Neuron (in vitro differentiated cells): ENCODE measurements around the gene FOXP1.

Experiments used
- H2AFZ ChIP-seq: one replicate; pipeline ENCODE4 v1.6.1; 2013; ENCODE audit warnings: low read depth, mild to moderate bottlenecking, inconsistent platforms, low read length, moderate library complexity
- H3K27me3 ChIP-seq: one replicate; pipeline ENCODE4 v1.6.1; 2013; ENCODE audit warnings: low read length; ENCODE audit not compliant: insufficient read depth
- H3K36me3 ChIP-seq: one replicate; pipeline ENCODE4 v1.6.1; 2013; ENCODE audit warnings: low read length; ENCODE audit not compliant: insufficient read depth
- H3K4me1 ChIP-seq: one replicate; pipeline ENCODE4 v1.6.1; 2013; ENCODE audit warnings: low read length; ENCODE audit not compliant: insufficient read depth
- H3K4me3 ChIP-seq: 2 replicates; pipeline ENCODE4 v1.5.1; 2013; ENCODE audit warnings: mild to moderate bottlenecking, low read length, moderate library complexity
- H3K9me3 ChIP-seq: one replicate; pipeline ENCODE4 v1.6.1; 2013; ENCODE audit warnings: low read length

FOXP1 gene

GRCh38 chr3:71229905-71230657 lies 353.4 kb downstream of the FOXP1 start:
- Histone ChIP-seq H3K4me3 (no peak overlapping the region), H3K27me3 (no peaks in the 10 kb centered on the region), H3K4me1 (no peaks in the 10 kb centered on the region)

DNA sequence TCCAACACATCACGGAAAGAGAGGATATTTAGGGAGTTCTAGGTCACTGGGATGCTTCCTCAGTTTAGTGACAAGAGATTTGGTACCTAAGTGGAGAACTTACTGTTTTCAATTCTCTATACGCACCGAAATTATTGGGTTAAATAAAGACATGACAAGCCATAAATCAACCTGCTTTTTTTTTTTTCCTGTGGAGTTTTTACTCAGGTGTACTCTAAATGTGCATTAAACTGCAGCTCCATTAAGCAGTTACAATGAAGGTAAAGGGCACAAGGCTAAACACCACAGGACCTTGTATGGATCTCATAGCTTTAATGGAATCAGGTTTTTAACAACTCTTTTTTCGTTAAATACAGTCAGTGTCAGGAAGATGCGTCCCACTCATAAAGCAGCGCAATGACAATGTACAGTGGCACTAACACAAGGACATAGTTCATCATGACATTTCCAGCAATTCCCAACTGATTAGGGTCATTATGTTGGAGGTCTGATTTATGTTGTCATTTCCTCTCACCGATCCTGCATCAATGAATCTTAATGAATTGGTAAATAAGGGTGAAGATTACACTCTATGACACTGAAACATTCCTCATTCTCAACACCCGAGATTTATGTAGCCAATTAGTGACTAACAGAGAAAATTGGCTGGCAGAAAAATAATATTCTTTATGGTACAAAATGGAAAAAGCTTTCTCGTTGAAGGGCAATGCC lies 355.2 kb downstream of the FOXP1 start:
- H3K4me3 ChIP-seq, result no peak overlapping the region
- H3K4me1 ChIP-seq, result no peaks in the 10 kb centered on the region
- no peaks in the 10 kb centered on the region for H3K27me3 ChIP-seq
- no peaks in the 10 kb centered on the region for H3K36me3 ChIP-seq
- no peak overlapping the region for H2AFZ ChIP-seq
- H3K9me3 ChIP-seq, result no peaks in the 10 kb centered on the region

More at GRCh38 chr3:71229905-71230657, 353.4 kb downstream of the FOXP1 start:
- Histone ChIP-seq H3K9me3 (no peaks in the 10 kb centered on the region), H2AFZ (no peak overlapping the region), H3K36me3 (no peaks in the 10 kb centered on the region)

DNA sequence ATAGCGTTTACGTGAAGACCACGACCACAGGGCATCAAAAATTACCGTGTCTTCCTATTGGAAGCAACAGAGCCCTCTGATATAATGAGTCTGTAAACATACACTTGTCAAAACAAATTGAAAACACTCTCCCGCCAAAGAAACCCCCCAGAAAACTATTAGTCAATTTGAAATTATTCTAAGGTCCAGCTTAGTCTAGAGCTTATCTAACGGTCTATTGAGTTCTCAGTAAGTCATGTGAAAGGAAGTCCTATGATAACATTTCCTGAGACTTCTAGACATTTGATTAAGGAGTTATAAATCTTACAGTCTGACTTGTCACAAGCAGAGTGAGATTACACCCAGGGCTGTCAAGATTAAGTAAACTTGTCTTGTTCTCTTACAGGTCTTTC lies 356.3 kb downstream of the FOXP1 start:
- H3K4me3 ChIP-seq, result no peak overlapping the region
- H3K4me1 ChIP-seq, result no peaks in the 10 kb centered on the region
- H3K36me3 ChIP-seq, result no peaks in the 10 kb centered on the region
- H2AFZ ChIP-seq, result no peak overlapping the region
- H3K27me3 ChIP-seq, result no peaks in the 10 kb centered on the region
- H3K9me3 ChIP-seq, result no peaks in the 10 kb centered on the region

GRCh38 chr3:71226565-71227269 lies 356.8 kb downstream of the FOXP1 start:
- no peaks in the 10 kb centered on the region for H3K27me3 ChIP-seq
- H3K4me3 ChIP-seq, result no peak overlapping the region
- no peaks in the 10 kb centered on the region for H3K9me3 ChIP-seq
- H3K4me1 ChIP-seq, result no peaks in the 10 kb centered on the region
- H2AFZ ChIP-seq, result no peak overlapping the region
- H3K36me3 ChIP-seq, result no peaks in the 10 kb centered on the region

DNA sequence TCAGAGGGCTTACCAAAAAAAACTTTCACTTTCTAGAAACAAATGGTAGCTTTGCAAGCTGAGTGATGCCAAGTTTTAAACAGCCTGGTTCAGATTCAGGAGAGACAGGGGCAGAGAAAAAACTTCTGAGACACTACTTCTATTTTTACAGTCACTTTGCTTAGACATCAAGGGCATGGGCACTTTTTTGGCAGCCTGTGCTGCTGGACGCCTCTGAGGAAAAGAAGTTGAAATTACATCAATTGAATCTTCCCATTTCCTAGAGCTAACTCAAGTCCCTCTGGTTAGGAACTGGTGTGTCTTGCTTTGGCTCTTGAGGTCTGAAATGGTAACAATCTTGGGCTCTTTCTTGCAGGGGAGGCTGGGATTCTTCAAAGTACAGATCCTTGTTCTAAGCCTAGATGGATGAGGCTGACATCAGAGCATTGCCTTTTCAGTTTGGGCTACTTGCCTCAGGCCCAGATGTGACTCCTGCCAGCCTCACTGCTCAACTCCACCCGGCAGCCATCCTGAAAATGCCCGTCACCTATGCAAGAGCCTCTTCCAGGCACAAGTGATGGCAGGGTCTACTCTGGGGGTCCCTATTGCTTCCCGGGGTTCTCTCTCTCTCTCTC lies 357.5 kb downstream of the FOXP1 start:
- H3K4me3 ChIP-seq, result no peak overlapping the region
- H2AFZ ChIP-seq, result no peak overlapping the region
- H3K9me3 ChIP-seq, result peaks cover 2% of the 10 kb centered on the region

DNA sequence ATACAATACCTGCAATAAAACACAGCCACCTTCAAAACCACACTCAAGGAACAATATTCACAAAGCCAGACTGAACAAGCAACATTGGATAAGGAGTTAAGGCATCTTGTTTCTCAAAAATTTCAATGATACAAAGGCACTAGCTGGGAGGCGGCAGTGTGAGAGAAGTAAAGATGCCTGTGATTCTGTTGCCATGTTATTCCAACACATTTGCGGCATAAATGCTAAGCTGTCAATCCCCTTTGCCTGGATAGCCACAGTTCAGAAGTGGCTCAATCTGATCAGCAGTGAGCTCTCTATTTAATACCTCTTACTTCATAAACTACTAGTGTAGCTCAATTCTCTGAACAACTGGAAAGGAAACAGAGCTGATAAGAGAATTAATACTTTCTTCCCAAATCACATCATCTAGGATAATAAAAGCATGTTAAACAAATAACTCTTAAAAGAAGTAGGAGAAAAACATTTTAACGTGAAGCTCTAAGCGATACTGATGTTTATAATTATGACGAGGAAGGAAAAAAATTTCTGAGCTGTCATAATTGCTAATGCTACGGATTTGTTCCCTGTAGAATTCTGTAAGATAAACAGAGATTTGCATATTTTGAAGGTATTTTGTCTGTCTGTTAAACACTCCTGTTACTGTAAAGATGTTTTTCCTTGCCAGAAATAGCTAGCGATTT lies 358.4 kb downstream of the FOXP1 start:
- H2AFZ ChIP-seq, result no peak overlapping the region
- H3K36me3 ChIP-seq, result no peaks in the 10 kb centered on the region
- no peaks in the 10 kb centered on the region for H3K4me1 ChIP-seq
- no peaks in the 10 kb centered on the region for H3K27me3 ChIP-seq
- no peak overlapping the region for H3K4me3 ChIP-seq
- peaks cover 3% of the 10 kb centered on the region for H3K9me3 ChIP-seq

More for the DNA sequence above, 357.5 kb downstream of the FOXP1 start:
- Histone ChIP-seq H3K27me3 (no peaks in the 10 kb centered on the region), H3K4me1 (no peaks in the 10 kb centered on the region), H3K36me3 (no peaks in the 10 kb centered on the region)

GRCh38 chr3:71219744-71220638 lies 363.5 kb downstream of the FOXP1 start:
- Histone ChIP-seq H3K27me3 (no peaks in the 10 kb centered on the region), H3K9me3 (peaks cover 3% of the 10 kb centered on the region), H3K4me1 (no peaks in the 10 kb centered on the region), H3K4me3 (no peak overlapping the region), H2AFZ (no peak overlapping the region), H3K36me3 (no peaks in the 10 kb centered on the region)

- H3K27me3 ChIP-seq, result no peaks in the 10 kb centered on the region
- no peak overlapping the region for H3K4me3 ChIP-seq
- no peaks in the 10 kb centered on the region for H3K4me1 ChIP-seq
- H3K9me3 ChIP-seq, result peaks cover 3% of the 10 kb centered on the region
- no peaks in the 10 kb centered on the region for H3K36me3 ChIP-seq
- H2AFZ ChIP-seq, result no peak overlapping the region
These were observed 365.0 kb downstream of the FOXP1 start for GRCh38 chr3:71218508-71218907.

DNA sequence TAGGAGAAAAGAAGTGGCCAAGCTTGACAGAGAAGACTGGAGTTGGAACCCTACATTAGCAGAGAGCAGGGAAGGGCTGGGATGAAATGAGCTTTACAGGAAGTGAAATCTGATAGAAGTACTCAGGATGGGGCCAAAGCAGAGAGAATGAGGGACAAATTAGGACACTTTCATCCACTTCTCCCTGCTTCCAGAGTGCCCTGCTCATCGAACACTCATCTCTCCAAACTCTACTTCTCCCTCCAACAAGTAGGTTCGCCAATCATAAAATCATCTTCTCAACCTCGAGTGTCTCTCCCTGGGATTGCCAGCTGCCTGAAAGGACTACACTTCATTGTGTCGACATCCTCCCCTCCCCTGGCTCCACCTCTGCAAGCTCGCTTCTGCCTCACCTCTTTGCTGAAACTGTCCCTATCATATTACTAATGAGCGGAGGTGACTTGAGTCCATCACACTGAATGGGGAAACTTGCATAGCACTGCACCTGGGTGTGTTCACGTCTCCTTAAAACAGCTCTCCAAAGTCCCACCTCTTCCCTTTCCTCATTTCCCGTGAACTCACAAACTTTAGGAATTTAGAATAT lies 365.8 kb downstream of the FOXP1 start:
- Histone ChIP-seq H3K4me1 (no peaks in the 10 kb centered on the region), H3K4me3 (no peak overlapping the region)

GRCh38 chr3:71215351-71215750 lies 368.2 kb downstream of the FOXP1 start:
- Histone ChIP-seq H3K4me1 (no peaks in the 10 kb centered on the region), H3K36me3 (no peaks in the 10 kb centered on the region), H3K4me3 (no peak overlapping the region), H3K9me3 (no peaks in the 10 kb centered on the region), H3K27me3 (no peaks in the 10 kb centered on the region), H2AFZ (no peak overlapping the region)

More for the DNA sequence above, 365.8 kb downstream of the FOXP1 start:
- no peak overlapping the region for H2AFZ ChIP-seq
- H3K36me3 ChIP-seq, result no peaks in the 10 kb centered on the region
- H3K9me3 ChIP-seq, result peaks cover 3% of the 10 kb centered on the region
- H3K27me3 ChIP-seq, result no peaks in the 10 kb centered on the region

DNA sequence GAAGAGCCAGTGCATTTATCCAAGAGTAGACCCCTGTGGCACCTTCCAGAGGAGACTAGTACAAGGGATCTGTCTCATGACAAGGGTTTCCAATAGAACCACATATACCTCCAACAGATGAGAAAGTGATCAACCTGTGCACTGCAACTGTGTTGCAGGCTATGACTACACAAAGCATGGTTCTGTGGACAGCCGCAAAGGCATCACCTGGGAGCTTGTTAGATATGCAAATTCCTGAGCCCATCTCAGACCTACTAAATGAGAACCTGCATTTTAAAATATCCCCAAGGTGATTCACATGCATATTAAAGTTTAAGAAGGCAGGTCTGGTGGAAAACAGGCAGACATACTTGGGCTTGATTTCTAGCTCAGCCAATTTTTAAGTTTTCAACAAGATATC lies 368.7 kb downstream of the FOXP1 start:
- Histone ChIP-seq H3K27me3 (no peaks in the 10 kb centered on the region), H3K9me3 (no peaks in the 10 kb centered on the region)

More for the DNA sequence above, 368.7 kb downstream of the FOXP1 start:
- H3K36me3 ChIP-seq, result no peaks in the 10 kb centered on the region
- no peak overlapping the region for H2AFZ ChIP-seq
- H3K4me3 ChIP-seq, result no peak overlapping the region
- no peaks in the 10 kb centered on the region for H3K4me1 ChIP-seq
